DND-41 (cell line): Measurements from ENCODE around the gene RPP25L.

Experiments
- EZH2 ChIP-seq: IDR thresholded peaks from 3 replicates; pipeline ENCODE4 v1.6.1; 2012; ENCODE audit warnings: borderline replicate concordance, low read depth, mild to moderate bottlenecking, moderate library complexity, low read length, inconsistent platforms; ENCODE audit not compliant: severe bottlenecking
- TF ChIP-seq, protein P1 (sequence below): IDR thresholded peaks from 2 replicates; pipeline ENCODE4 v1.5.1; 2012; ENCODE audit warnings: borderline replicate concordance, low read length, moderate library complexity, mild to moderate bottlenecking; ENCODE audit not compliant: poor library complexity, severe bottlenecking; ENCODE audit errors: extremely low read depth

GRCh38 chr9:34615132-34615531, 3.2 kb upstream of the RPP25L start:
- TF ChIP-seq EZH2: no peak
- TF ChIP-seq, protein P1, sequence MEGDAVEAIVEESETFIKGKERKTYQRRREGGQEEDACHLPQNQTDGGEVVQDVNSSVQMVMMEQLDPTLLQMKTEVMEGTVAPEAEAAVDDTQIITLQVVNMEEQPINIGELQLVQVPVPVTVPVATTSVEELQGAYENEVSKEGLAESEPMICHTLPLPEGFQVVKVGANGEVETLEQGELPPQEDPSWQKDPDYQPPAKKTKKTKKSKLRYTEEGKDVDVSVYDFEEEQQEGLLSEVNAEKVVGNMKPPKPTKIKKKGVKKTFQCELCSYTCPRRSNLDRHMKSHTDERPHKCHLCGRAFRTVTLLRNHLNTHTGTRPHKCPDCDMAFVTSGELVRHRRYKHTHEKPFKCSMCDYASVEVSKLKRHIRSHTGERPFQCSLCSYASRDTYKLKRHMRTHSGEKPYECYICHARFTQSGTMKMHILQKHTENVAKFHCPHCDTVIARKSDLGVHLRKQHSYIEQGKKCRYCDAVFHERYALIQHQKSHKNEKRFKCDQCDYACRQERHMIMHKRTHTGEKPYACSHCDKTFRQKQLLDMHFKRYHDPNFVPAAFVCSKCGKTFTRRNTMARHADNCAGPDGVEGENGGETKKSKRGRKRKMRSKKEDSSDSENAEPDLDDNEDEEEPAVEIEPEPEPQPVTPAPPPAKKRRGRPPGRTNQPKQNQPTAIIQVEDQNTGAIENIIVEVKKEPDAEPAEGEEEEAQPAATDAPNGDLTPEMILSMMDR: no peak
